ENCODE results near the gene CNKSR2.
"Not testable (repeated sequence)": the region's sequence is repeated elsewhere in the genome, so short reads cannot be mapped to it uniquely, and the experiment has no call there.

CNKSR2 gene

DNA sequence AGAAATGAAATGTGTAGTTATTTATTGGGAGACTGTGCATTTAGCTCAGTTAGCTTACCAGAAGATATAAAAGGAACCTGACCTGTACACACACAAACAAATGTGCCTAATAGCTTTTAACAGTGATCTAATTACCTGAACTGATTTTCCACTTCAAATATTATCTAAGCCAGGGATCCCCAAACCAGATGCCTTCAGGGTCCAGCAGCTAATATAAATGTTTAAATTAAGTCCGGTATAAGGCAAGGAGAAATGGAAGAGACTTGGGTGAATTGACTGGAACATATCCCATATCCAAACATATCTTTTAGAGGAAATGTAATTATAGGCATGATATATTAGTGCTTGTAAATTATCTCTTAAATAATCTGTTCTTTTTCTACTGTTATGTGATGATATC, 66.7 kb downstream of the CNKSR2 start:
- DNase-seq (ENCODE audit: low read depth, low spot score): no peak

GRCh38 chrX:21457718-21458117, 83.5 kb downstream of the CNKSR2 start:
- no peak for DNase-seq (ENCODE audit: low read depth, low spot score)

GRCh38 chrX:21469071-21469470, 94.9 kb downstream of the CNKSR2 start:
- no peak for DNase-seq (ENCODE audit: low read depth, low spot score)

- no peak for DNase-seq (ENCODE audit: low read depth, low spot score)
Observed at GRCh38 chrX:21476909-21477308, 102.7 kb downstream of the CNKSR2 start.

DNA sequence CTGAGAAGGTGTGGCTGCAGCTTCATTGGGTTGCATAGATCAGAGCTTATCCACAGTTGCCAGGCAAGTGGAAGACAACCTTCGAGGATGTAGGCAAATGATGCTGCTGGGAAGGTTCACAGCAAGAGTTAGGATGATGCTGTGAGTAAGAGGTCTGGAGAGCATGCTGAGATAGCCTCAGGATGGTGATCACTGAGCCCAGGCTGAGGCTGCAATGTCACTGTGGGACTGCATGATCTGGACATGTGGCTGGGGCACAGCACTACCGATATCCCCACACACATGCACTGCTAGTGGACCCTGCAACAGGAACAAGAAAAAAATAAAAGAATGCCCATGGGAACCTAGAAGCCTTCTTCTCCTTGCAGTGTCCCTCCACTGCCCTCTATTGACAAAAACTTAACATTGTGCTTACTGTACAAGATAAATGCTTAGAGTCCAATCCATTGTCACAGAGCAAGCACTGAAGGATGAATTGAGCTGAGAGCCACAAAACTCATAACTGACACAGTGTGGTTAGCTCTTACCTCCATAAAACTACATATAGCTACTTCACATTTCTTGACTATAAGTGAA, 105.6 kb downstream of the CNKSR2 start:
- peak; percentile 70 for DNase-seq (ENCODE audit: low read depth, low spot score)

- no peak for DNase-seq (ENCODE audit: low read depth, low spot score)
Observed at GRCh38 chrX:21481761-21482160, 107.5 kb downstream of the CNKSR2 start.

DNA sequence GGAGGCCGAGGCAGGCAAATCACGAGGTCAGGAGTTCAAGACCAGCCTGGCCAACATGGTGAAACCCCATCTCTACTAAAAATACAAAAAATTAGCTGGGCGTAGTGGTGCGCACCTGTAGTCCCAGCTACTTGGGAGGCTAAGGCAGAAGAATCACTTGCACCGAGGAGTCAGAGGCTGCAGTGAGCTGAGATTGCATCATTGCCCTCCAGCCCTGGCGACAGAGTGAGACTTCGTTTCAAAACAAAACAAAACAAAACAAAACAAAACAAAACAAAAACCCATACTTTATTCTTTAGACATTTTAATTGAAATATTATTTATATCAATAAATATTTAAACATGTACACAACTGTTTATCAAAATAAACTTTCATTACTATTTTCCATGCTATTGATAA, 109.8 kb downstream of the CNKSR2 start:
- not testable (repeated sequence) for DNase-seq (ENCODE audit: low read depth, low spot score)

- peak; percentile 11 for DNase-seq (ENCODE audit: low read depth, low spot score)
Observed at GRCh38 chrX:21487832-21488231, 113.6 kb downstream of the CNKSR2 start.

GRCh38 chrX:21490341-21490740, 116.1 kb downstream of the CNKSR2 start:
- DNase-seq (ENCODE audit: low read depth, low spot score): peak; percentile 9

GRCh38 chrX:21493226-21493830, 119.1 kb downstream of the CNKSR2 start:
- peak; percentile 45 for DNase-seq (ENCODE audit: low read depth, low spot score)

DNA sequence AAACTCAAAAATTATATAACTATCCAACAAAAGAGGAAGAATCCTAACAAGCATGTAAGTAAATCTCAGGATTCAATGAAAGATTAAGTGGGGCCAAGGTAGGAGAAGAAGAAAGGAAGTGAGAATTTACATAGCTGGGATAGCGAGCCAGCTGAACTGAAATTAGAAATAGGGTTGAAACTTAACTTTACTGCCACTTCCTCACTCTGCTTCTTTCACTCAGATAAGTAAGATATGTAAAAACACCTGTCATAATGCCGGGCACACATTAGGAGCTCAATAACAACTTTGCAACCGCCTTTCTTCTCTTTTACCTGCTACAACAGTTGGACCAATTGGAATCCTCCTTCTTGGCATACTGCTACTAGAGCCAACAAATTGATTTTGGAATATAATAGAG, 129.4 kb downstream of the CNKSR2 start:
- no peak for DNase-seq (ENCODE audit: low read depth, low spot score)

GRCh38 chrX:21509912-21510311, 135.7 kb downstream of the CNKSR2 start:
- no peak for DNase-seq (ENCODE audit: low read depth, low spot score)

GRCh38 chrX:21524008-21524407, 149.8 kb downstream of the CNKSR2 start:
- no peak for DNase-seq (ENCODE audit: low read depth, low spot score)

GRCh38 chrX:21528076-21528475, 153.9 kb downstream of the CNKSR2 start:
- no peak for DNase-seq (ENCODE audit: low read depth, low spot score)

- peak; percentile 19 for DNase-seq (ENCODE audit: low read depth, low spot score)
Observed at GRCh38 chrX:21529771-21530170, 155.6 kb downstream of the CNKSR2 start.

DNA sequence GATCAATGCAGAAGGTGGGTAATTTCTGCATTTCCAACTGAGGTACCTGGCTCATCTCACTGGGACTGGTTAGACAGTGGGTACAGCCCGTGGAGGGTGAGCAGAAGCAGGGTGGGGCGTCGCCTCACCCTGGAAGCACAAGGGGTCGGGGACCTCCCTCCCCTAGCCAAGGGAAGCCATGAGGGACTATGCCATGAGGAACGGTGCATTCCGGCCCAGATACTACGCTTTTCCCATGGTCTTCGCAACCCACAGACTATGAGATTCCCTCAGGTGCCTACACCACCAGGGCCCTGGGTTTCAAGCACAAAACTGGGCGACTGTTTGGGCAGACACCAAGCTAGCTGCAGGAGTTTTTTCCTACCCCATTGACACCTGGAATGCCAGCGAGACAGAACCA, 170.4 kb downstream of the CNKSR2 start:
- not testable (repeated sequence) for DNase-seq (ENCODE audit: low read depth, low spot score)

- no peak for DNase-seq (ENCODE audit: low read depth, low spot score)
Observed at GRCh38 chrX:21559417-21559816, 185.2 kb downstream of the CNKSR2 start.

DNA sequence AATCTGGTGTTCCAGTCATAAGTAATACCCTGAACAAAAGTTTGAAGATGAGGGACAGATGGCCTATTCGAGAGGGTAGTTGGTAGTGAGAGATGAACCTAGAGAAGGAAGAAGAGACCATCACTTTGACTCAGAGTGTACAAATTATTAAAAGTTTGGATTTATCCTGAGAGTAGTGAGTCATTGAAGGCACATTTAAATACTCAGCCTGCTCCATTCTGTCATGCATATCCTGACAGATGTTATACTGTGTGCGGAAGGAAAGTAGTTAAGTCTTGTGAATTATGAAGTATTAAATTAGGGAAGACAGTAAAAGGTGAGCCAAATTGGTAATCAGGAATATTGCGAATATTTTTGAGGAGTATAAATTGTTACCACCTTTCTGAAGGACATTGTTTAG, 190.8 kb downstream of the CNKSR2 start:
- DNase-seq (ENCODE audit: low read depth, low spot score): no peak

DNA sequence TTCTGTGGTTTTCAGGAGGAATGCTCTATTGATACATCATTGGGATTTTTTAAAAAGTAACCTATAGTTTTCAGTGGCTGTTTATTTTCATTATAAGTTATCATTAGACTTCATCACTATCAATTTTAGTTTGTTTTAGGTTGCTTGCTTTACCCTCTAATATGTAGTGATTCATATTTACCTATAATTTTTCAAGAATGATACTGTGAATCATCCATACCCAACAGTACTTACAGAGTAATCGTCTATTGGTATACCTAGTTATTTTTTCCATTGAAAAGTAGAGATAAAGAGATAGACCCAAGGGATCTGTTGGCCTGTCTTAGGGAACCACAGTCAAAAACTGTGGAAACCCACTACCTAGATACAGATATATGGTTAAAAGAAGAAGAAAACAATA, 200.6 kb downstream of the CNKSR2 start:
- no peak for DNase-seq (ENCODE audit: low read depth, low spot score)

DNA sequence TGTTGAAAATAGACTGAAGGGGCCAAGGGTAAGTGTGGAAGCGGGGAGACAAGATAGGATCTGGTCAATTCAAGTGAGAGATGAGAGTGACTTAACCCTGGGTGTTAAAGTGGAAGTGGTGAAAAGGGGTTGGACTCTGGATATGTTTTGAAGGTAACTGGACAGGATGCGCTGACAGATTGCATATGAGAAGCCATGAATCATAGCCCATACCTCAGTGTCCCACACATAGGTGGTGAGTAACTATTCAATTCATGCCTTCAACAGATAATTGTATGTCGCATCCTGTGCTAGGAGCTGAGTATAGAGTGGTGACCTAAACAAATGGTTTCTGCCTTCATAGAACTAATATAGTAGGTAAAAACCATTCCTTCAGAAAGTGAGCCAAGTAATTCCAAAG, 207.3 kb downstream of the CNKSR2 start:
- no peak for DNase-seq (ENCODE audit: low read depth, low spot score)

DNA sequence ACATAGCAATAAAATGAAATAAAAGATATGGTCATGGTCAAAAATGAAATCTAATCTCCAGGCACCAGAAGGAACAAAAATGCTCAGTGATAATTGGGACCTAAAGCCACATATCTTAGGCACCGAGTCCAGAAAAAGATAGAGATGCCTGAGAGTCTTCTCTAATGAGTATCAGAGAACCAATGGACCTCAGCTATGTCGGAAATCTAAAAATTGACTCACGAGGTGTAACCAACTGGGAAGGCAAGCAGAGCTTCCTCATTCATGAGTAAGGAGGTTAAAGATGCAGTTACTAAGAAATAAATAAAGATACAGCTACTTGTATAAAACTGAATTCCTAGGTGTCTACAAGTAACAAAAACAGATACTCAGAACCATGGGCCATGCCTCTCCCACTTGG, 211.8 kb downstream of the CNKSR2 start:
- DNase-seq (ENCODE audit: low read depth, low spot score): no peak

DNA sequence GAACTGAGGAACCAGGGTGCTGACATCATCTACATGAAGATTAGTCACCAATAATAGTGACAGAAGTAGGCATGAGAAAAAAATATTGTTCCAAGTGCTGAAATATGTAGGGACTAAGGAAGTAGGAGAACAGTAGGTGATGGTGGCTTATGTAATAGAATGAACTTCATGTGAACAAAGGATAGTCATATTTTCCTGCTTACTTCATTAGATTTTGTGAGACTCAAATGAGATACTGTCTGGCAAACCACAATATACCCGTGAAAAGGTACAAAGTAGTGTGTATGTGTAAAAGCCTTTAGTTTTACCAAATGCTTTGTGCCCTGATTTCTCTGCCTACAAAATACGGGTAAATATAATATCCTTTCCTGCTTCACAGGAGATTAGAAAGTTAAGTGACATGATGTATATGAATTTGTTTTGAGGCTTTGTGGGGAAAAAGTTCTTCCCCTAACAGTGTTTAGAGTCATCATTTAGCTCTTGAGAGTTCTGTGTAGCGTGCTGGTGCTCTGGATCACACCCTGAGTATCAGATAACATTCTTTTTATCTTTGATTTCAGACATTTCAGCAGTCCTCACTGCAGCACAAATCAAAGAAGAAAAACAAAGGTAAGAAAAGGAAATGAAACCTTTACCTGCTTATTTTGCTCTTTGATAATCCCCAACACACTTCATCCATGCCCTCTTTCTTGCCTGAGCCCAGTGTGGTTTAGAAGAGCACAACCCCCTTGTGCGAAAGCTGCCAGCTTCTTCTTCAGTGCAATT, 216.0 kb downstream of the CNKSR2 start:
- no peak for DNase-seq (ENCODE audit: low read depth, low spot score)

- no peak for DNase-seq (ENCODE audit: low read depth, low spot score)
Observed at GRCh38 chrX:21606002-21606401, 231.8 kb downstream of the CNKSR2 start.
